ENCODE results near the gene CELF4. TPM values are rescaled to one million over a fixed set of nuclear protein-coding genes. Genes with fewer than 3 reads are reported as not detected.
A peak's percentile ranks its signal among the peaks of the same experiment; 100 is the strongest.

The CELF4 gene
- total and polyA plus RNA-seq, 2 of the 4 experiments (the other 2 are of a cell fraction): not detected

- DNase-seq (no peak), ATAC-seq (ENCODE audit: low read depth) (no peak)
- H3K4me1 ChIP-seq (ENCODE audit: control insufficient read depth, insufficient read depth, low read length): peaks cover 7% of the 10 kb centered on the region; the same call in 1 of the 2 replicates
- in situ Hi-C loops (cut with MboI; ENCODE audit: low sequenced_read_pairs): no loop called here
- WGBS, 2 experiments (ENCODE audit: extremely low coverage in 2 of 2, insufficient read length in 1 of 2): 13% methylated on average over 3 of the region's 8 CpGs; no CpG with 5 or more reads in 1 of the 2 experiments
- no peak overlapping the region for H3K4me3 ChIP-seq (ENCODE audit: insufficient read depth, low read depth, low read length)
- no peak overlapping the region for H3K56ac ChIP-seq (ENCODE audit: extremely low read depth, insufficient read depth, low read length)
- dilution Hi-C loops (cut with HindIII; ENCODE audit: low sequenced_read_pairs, unreplicated experiment): no loop called here
- no peaks in the 10 kb centered on the region for H3K36me3 ChIP-seq (ENCODE audit: control insufficient read depth, insufficient read depth, low read length)
- ChIA-PET CTCF (no interaction called here), POLR2A (ENCODE audit: unreplicated experiment) (no interaction called here)
- no peak overlapping the region for H4K8ac ChIP-seq (ENCODE audit: low read depth in 2 of 2, low read length in 2 of 2)
- H3K4ac ChIP-seq (ENCODE audit: low read depth, low read length): no peak overlapping the region
- peak overlapping the region; percentile 22 for H2AK9ac ChIP-seq (replicated peaks; ENCODE audit: low read depth, low read length, poor library complexity)
- H3K9ac ChIP-seq (ENCODE audit: low read depth, low read length): no peak overlapping the region; the same call in 1 of the 2 replicates
- H4K5ac ChIP-seq (ENCODE audit: low read depth, low read length): no peak overlapping the region
- H3K18ac ChIP-seq (ENCODE audit: low read depth, low read length): no peak overlapping the region
- no peaks in the 10 kb centered on the region for H4K20me1 ChIP-seq (ENCODE audit: insufficient read depth, low read length)
- no peak overlapping the region for H3K23ac ChIP-seq (ENCODE audit: low read depth, low read length)
- no peak overlapping the region for H3K27ac ChIP-seq (ENCODE audit: insufficient read depth, low read length)
- TF ChIP-seq CHD1 (IDR thresholded peaks at IDR 0.05; ENCODE audit: low read depth, low read length) (no peak), RCOR1 (IDR thresholded peaks at IDR 0.05; ENCODE audit: insufficient replicate concordance, low read length) (no peak), USF2 (IDR thresholded peaks at IDR 0.05; ENCODE audit: low read depth, low read length) (no peak), CEBPB (IDR thresholded peaks at IDR 0.05; ENCODE audit: low read depth, low read length) (no peak), POLR2A (IDR thresholded peaks at IDR 0.05; ENCODE audit: low read depth, low read length) (no peak), MXI1 (IDR thresholded peaks at IDR 0.05; ENCODE audit: borderline replicate concordance, low read depth, low read length) (no peak), RAD21 (IDR thresholded peaks at IDR 0.05; ENCODE audit: low read length) (no peak), CTCF (conservative IDR thresholded peaks at IDR 0.05; ENCODE audit: low read depth, low read length) (no peak), MAZ (IDR thresholded peaks at IDR 0.05; ENCODE audit: borderline replicate concordance, low read depth, low read length) (no peak)
- H3K9me3 ChIP-seq (ENCODE audit: control insufficient read depth, insufficient read depth, low read length): no peaks in the 10 kb centered on the region
- H2BK5ac ChIP-seq (ENCODE audit: low read depth, low read length, poor library complexity, severe bottlenecking): no peak overlapping the region
- no peak overlapping the region for H2AK5ac ChIP-seq (ENCODE audit: low read depth, low read length)
- intact Hi-C loops (cut with micrococcal nuclease): no loop called here
- peaks cover 25% of the 10 kb centered on the region; the same call in 1 of the 2 replicates for H3K27me3 ChIP-seq (ENCODE audit: control insufficient read depth, insufficient read depth, low read length)
- no peaks in the 10 kb centered on the region for H3K9me1 ChIP-seq (ENCODE audit: insufficient read depth, low read length)
- H3K79me1 ChIP-seq (ENCODE audit: low read depth in 1 of 2, low read length in 2 of 2): no peaks in the 10 kb centered on the region
- H2BK20ac ChIP-seq (ENCODE audit: low read depth, low read length): no peak overlapping the region
- no peak overlapping the region for H2BK15ac ChIP-seq (ENCODE audit: low read depth, low read length)
- no peak overlapping the region for H3K14ac ChIP-seq (replicated peaks; ENCODE audit: low read depth, low read length)
- no peak overlapping the region for H3K4me2 ChIP-seq (ENCODE audit: low read depth, low read length)
- H2AFZ ChIP-seq (replicated peaks; ENCODE audit: low read length, poor library complexity): no peak overlapping the region
- BruUV-seq (replicated peaks): no TSS peak
- H2BK120ac ChIP-seq (ENCODE audit: low read depth, low read length): no peak overlapping the region
- H4K91ac ChIP-seq (ENCODE audit: insufficient read depth, low read depth, low read length): no peak overlapping the region
These were observed 107.8 kb downstream of the CELF4 start for GRCh38 chr18:37457753-37458152.
